GM19025 (cell line): Measurements from ENCODE around the gene ZNF576.
"Not testable (repeated sequence)": the region's sequence is repeated elsewhere in the genome, so short reads cannot be mapped to it uniquely, and the experiment has no call there.

ENCODE experiments used
- ATAC-seq: cut with Tn5 transposase; IDR thresholded peaks from one replicate; pipeline ENCODE4 v1.9.1; 2021; ENCODE audit warnings: mild to moderate bottlenecking, low read depth, moderate library complexity; ENCODE audit not compliant: unreplicated experiment

The ZNF576 gene

DNA sequence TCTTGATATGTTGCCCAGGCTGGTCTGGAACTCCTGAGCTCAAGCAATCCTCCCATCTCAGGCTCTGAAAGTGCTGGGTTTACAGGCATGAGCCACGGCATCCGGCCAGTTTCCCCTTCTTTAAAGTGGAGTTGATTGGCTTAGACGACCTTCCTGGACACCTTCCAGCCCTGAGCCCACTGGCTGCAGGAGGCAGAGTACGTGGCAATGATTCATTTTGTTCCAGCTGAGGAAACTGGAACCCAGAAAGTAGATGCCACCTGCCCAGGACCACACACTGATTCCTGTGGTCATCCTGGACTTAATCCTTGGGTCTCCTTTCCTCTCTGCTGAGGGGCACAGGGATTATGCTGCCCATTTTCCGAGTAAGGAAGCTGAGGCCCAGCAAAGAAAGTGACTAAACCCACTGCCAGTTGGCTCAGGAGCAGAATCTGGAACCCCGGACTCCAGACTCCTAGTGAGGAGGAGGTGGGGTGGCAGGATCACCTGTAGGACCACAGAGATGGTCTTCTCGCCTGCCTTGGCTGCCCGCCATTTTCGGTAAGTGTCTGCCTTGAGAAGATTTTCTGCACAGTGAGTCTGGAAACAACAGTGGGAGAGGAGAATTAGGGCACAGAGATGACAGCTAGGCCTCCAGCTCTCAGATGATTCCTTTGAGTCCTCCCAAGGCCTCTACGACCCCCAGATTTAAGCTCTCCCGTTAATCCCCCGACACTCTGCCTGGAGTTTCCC is 21.8 kb upstream of the ZNF576 start:
- no peak for ATAC-seq

DNA sequence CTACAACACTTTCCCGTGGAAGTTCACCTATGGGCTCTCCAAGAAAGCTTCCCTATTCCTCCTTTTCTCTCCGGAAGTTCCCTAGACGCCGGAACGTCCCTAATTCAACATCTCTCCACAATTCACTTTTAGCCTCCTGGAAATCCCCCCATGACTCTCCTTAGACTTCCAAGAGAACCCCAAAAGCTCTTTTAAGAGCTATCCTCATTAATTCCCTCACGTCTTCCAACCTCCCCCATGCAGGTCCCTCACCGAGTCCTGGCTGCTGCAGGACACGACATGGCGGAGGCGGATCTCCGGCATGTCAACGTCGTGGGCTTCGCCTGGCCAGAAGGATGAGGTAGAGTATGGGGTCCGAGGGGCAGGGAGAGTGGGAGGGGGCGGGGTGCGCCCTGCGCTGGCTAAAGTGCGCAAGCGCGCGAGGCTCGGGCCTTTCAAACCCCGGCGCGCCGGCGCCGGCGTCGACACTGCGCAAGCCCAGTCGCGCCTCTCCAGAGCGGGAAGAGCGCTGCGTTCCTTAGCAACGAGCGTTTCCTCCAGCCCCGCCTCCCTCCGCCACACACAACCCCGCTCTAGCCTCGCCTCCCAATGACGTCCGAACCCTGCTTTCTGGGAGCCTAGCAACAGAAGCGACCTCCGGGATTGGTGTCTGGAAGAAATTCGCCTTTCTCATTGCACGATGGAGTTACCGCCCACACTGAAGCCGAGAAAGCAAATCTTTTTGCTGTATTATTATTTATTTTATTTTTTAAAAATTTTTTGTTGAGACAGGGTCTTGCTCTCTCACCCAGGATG is 21.0 kb upstream of the ZNF576 start, which contains the start of the genes PINLYP and XRCC1:
PINLYP (plus strand) TSS at position 646 of the 795 bp plus-strand sequence. CDS start 1,391 bp downstream, outside the sequence.
XRCC1 (minus strand) TSS at position 372 of the 795 bp plus-strand sequence; CDS start at position 303, 69 bp downstream.
- peak; percentile 95 for ATAC-seq

DNA sequence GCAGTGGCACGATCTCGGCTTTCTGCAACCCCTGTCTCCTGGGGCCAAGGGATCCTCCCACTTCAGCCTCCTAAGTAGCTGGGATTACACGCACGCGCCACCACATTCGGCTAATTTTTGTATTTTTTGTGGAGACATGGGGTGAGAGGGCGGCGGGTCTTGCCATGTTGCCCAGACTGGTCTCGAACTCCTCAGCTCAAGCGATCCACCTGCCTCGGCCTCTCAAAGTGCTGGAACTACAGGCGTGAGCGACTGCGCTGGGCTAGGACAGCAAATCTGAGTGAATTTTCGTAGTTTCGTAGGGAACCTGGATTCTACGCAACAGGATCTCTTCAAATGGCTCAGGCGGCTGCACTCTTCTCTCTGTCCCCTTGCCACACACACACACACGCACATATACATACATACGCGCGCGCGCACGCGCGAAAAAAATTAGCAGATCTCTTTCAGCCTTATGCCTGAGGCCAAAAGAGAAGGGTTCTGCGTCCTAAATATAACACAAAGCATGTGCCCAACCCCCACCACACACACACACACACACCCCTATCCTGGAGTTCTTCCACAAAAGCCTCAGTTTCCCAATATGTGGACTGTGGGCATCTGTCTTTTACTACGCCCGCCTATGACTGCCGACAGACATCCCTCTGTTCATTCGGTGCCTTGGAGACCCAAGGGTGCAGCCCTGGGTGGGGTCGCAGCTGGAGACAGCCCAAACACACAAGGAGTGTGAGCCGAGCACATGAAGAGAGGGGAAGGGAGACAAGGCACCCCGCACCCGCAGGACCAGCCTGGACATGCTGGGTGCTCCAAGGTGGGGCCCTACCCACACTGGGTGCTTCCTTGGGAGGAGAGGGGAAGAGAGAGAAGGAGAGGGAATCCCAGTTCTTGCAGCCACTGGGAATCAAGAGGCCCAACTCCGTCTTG is 20.2 kb upstream of the ZNF576 start:
- ATAC-seq: no peak

DNA sequence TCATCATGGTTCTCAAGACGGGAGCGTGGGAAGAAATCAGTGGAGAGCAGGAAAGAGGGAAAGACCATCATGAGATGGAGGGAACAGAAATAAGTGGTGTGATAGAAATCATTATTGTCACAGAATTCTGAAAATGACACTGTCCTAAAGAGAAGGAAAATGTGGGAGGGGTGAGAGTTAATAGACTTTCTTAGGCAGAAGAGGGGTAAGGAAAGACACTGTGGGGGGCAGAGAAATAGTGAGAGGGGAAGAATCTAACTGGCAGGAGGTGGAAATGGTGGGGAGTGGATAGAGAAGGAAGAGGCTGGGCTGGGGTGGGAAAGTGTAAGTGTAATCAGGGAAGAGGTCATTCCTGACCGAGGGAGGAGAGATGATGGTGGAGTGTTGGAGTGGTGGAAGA is 17.6 kb upstream of the ZNF576 start:
- ATAC-seq: no peak

DNA sequence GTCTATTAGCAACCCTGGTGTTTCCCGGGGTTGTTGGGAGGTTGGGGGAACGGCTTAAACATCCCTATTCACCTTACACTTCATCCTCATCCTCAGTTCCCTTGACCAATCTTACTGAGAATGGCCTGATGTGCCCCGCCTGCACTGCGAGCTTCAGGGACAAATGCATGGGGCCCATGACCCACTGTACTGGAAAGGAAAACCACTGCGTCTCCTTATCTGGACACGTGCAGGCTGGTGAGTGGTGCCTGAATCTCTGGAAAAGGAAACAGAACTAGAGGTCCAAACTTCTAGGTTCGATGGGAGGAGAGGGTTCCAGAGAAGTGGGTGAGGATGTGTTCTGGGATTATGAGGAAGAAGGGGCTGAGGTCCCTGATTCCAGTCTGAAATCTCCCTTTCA is 14.9 kb upstream of the ZNF576 start:
- no peak for ATAC-seq

DNA sequence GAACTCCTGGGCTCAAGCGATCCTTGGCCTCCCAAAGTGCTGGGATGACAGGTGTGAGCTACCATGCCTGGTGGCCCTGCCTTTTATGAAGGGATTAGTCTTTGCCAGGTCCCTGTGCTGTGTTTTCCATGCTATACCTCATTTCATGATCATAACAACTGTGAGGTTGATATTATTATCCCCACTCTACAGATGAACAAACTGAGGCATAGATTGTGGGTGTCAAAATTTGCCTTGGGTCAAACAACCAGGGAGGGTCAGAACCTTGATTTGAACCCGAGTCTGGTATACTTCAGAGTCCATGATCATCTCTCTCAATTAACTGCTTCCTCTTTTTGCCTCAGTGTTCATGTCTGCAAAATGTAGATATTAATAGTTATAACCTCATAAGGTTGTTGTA is 13.9 kb upstream of the ZNF576 start:
- no peak for ATAC-seq

DNA sequence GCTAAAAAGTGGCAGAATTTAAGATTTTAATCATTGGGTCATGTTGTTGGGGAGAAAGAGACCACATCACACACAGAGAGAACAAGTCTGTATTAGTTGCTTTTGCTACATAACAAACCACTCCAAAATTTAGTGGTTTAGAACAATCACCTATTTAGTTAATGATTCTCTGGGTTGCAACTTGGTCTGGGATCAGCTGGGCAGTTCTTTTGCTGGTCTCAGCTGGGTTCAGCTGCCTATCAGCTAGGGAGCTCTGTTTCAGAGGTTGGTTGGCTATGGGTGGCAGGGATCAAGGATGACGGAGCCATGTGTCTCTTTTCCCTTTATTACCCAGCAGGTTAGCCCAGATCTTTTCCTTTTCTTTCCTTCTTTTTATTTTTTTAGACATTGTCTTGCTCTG is 11.9 kb upstream of the ZNF576 start:
- ATAC-seq: no peak

DNA sequence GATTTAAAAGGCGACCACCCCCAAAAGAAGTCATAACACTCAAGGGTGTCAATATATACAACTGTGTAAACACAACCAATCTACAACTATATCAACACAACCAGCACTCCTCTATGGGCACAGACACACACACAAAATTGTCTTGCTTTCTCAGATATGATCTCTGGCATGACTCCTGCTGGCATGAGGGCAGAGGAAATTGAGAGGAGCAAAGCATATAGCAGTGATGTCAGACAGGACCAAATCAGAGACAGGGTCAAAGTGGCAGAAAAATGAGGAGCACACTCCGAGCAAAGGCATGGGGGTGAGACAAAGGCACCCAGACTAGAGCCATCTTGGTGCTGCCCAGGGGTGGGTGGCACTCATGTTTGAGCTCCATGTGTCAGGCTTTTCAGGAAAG is 10.0 kb upstream of the ZNF576 start:
- no peak for ATAC-seq

DNA sequence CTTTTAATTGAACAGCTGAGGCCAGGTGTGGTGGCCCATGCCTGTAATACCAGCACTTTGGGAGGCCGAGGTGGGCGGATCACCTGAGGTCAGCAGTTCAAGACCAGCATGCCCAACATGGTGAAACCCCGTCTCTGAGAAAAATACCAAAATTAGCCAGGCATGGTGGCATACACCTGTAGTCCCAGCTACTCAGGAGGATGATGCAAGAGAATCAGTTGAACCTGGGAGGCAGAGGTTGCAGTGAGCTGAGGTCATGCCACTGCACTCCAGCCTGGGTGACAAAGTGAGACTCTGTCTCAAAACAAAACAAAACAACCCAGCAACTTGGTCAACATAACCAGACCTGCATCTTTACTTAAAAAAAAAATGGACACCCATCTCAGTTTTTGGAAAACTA is 9.4 kb upstream of the ZNF576 start:
- ATAC-seq: not testable (repeated sequence)

DNA sequence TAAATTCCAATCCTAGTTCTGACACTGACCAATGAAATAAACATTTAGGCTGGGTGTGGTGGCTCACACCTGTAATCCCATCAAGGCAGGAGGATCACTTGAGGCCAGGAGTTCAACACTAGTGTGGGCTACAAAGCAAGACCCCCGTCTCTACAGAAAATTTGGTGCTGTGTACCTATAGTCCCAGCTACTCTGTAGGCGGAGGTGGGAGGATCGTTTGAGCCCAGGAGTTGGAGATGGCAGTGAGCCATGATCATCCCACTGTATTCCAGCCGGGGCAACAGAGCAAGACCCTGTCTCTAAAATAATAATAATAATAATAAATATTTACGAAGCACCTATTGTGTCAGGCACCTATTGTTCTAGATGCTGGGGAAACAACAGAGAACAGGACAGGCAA is 7.1 kb upstream of the ZNF576 start:
- ATAC-seq: no peak

DNA sequence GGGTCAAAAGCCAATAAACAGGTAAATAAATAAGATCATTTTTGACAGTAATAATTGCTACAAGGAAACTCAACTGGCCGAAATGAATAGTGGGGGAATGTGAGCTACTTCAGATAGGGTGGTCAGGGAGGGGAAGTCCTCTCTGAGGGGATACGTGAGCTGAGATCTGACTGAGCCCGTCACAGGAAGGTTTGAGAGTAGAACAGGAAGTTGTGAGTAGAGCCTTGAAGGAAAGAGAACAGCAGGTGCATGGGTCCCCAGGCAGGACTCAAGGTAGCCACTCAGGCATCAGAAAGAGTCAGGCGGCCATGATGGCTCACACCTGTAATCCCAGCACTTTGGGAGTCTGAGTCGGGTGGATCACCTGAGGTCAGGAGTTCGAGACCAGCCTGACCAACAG is 6.7 kb upstream of the ZNF576 start:
- no peak for ATAC-seq

DNA sequence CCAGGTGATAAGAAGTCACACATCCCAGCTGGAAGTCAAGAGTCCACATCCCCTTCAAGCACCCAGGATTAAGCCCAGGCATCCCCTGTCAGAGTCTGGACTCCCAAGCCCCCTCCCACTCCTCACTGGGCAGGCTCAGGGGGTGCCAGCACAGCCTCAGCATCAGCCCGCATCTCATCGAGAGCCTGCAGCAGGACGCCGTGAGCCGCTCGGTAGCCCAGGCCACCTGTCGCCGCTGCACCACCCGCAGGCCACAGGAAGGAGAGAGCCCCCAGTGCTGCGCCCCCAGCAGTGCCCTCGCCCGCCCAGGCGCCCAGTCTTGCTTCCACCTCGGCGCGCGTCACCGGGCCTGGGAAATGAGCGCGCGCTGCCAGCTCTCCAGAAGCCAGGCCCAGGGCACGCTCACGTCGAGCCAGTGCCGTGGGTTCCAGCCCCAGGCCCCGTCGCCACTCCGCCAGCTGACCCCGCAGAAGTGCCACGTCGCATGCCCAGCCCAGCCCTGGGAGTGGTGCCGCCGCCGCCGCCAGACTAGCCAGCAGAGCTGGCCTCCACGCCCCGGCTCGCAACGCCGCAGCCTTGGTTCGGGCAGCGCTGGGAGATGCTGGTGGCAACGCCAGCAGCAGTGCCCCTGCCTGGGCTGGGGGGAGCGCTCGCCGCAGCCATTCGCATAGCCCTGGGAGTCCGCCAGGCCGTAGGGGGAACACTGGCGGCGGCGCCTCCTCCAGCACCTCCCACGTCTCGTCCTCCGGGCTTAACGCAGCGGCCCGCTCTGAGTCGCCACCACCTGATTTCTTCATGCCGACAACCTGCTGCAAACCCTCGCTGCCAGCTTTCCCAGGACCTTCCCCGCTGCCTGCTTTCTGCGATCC is 4.3 kb upstream of the ZNF576 start:
- ATAC-seq: no peak

DNA sequence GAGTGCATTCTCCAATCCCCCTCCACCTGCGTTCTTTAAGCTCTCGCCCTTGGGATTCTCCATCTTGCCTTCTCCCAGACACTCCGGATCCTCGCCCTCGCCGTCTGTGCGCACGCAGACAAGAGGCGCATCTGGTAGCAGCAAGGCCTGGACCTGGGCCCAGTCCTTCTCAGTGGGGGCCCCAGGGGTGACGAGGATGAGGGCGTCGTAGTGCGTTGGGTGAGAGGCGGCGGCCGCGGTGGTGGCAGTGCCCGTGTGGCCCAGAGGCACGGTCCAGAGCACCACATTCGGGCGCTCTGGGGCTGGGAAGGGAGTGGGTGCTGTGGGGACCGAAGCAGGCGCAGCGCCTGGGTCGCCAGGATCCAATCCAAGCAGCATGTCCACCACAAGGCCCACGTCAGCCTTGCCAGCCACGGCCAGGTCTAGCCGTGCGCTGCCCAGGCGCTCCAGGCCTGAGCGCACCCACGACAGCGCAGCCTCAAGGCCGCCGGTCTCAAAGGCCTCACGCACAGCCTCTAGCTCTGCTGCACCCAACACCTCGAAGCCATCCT is 3.5 kb upstream of the ZNF576 start:
- ATAC-seq: no peak

DNA sequence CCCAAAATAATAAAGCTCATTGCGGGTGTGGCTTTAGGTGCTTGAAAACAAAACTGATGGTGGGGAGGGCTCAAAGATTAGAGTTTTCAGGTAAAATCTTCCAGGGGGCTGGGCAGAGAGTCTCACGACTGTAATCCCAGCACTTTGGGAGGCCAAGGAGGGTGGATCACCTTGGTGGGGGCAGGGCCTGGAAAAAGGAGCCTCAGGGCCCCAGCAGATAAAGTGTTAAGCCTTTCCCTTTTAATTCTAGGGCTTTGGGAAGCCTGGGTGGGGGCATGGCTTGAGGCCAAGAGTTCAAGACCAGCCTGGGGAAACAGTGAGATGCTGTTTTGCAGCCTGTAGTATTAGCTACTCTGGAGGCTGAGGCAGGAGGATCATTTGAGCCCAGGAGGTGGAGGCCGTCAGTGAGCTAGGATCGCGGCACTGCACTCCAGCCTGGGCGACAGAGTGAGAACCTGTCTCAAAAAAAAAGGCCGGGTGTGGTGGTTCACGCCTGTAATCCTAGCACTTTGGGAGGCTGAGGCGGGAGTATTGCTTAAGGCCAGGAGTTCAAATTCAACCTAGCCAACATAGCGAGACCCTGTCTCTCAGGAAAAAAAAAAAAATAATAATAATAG is 2.2 kb upstream of the ZNF576 start:
- ATAC-seq: no peak

DNA sequence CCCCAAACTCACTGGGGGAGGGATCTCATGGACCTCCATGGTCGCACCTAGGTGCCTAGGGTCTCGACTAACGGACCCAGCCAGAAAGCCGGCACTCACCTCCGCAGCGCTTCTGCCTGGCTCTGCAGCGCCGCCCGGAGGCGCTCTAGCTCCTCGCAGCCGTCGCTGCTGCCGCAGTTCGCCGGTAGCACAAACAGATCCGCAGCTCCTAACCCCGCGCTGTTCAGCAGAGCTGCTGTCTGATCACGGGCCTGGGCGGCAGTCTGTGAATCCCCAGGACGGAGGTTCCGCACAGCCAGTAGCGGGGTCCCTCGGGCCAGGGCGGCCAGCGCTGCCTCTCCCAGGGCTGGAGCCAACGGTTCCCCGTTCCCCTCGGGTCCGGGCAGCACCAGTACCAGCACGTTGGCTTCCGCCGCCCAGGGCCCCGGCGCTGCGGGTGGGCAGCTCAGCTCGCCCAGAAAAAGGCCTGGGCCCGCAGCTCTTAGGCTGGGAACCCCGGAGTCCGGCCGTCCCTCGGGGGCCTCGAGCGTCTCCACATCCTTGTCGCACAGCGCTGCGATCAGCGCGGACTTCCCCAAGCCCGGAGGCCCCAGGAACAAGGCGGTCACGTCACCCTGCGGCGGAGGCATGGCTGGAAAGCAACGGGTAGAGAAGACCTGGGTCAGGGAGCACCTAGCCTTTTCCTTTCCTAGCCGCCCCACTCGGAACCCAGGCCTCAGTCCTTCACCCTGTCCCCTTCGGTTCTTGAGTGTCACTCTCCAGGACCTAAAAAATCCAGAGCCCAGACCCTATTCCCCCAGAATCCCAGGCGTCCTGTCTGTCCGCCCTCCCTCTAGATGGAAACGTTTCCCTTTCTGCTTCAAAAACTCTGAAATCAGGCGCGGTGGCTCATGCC is 1.4 kb upstream of the ZNF576 start:
- no peak for ATAC-seq

DNA sequence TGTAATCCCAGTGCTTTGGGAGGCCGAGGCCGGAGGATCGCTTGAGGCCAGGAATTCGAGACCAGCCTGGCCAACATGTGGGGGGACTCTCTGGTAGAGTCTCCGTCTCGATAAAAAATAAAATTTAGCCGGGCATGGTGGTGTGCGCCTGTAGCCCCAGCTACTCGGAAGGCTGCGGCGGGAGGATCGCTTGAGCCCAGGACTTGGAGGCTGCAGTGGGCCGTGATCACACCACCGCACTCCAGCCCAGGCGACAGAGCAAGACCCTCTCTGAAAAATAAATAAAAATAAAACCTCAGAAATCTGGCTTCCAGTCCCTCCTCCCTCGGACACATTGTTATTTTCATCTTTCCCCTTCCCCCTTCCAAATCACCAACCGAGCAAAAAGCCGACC is 793 bp upstream of the ZNF576 start:
- ATAC-seq: peak; percentile 8

DNA sequence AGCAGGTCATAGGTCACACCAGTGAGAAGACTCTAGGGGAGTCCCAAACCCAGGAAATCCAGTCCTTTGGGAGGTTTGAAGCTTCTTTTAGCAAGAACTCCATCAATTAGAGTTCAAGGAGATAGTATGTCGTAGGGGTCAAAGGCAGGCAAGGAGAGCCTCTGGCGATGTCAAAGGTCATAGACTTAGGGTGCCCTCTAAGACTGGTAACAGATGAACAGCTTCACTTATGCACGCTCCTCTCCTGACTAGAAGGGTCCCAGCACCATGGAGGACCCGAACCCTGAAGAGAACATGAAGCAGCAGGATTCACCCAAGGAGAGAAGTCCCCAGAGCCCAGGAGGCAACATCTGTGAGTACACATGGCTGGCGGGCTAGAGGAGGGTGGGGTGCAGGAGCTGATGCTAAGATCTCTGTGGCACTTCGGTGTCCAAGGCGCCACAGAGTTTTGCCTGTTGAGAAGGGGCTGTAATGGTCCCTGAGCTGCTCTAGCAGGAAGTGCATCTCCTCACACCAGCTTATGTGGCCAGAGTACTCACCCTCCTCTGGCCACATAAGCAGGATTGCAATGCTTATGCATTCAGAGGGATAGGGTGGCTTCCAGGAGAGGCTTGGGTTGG is 557 bp downstream of the ZNF576 start:
- no peak for ATAC-seq

DNA sequence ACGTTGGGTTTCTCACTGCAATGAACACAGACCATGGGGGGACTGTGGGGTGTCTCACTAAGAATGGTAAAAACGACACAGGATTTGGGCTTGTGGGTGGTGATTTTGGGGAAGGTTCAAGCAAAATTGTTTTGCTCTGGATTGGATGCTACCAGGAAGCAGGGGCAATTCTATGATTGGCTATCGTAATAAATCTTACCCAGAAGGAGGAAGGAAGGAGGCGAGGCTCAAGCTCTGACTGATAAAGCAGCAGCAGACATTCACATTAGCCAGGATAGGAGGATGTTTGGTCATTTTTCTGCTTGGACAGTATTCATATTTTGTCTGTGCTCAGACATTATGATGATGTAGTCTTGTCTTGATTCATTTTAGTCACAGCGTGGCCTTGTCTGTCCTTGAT is 1.5 kb downstream of the ZNF576 start:
- no peak for ATAC-seq
